ENCODE measurements around the gene DIAPH1.

The DIAPH1 gene

DNA sequence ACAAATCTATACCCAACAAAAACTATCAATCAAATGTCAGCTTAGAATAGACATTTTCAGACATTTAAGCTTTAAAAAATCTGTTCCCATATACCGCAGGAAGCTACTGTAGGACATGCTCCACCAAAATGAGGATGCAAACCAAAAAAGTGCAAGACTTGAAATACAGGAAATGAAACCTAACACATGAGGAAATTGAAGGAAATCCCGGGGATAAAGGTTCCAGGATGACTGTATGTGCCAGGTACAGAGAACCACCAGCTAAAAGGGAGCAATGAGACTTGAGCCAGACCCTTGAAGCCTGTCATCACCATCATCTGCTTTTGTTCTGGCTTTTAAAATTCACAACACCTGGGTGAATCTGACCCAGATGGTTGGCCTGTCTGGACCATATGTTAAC, 21.4 kb downstream of the DIAPH1 start:
- no peak overlapping the region for H3K4me3 ChIP-seq (ENCODE audit: low read depth, low read length)
- TF ChIP-seq, protein P1, sequence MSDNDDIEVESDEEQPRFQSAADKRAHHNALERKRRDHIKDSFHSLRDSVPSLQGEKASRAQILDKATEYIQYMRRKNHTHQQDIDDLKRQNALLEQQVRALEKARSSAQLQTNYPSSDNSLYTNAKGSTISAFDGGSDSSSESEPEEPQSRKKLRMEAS (IDR thresholded peaks at IDR 0.05; ENCODE audit: low read depth, low read length) = no peak
- TF ChIP-seq POLR2A (IDR thresholded peaks at IDR 0.05; ENCODE audit: extremely low read depth, insufficient read length) (no peak), MYC (IDR thresholded peaks at IDR 0.05; ENCODE audit: low read depth, low read length) (no peak)
- TF ChIP-seq, protein P2, sequence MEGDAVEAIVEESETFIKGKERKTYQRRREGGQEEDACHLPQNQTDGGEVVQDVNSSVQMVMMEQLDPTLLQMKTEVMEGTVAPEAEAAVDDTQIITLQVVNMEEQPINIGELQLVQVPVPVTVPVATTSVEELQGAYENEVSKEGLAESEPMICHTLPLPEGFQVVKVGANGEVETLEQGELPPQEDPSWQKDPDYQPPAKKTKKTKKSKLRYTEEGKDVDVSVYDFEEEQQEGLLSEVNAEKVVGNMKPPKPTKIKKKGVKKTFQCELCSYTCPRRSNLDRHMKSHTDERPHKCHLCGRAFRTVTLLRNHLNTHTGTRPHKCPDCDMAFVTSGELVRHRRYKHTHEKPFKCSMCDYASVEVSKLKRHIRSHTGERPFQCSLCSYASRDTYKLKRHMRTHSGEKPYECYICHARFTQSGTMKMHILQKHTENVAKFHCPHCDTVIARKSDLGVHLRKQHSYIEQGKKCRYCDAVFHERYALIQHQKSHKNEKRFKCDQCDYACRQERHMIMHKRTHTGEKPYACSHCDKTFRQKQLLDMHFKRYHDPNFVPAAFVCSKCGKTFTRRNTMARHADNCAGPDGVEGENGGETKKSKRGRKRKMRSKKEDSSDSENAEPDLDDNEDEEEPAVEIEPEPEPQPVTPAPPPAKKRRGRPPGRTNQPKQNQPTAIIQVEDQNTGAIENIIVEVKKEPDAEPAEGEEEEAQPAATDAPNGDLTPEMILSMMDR (IDR thresholded peaks at IDR 0.05; ENCODE audit: low read depth, low read length) = no peak
- no peak for DNase-seq (ENCODE audit: low read depth)

DNA sequence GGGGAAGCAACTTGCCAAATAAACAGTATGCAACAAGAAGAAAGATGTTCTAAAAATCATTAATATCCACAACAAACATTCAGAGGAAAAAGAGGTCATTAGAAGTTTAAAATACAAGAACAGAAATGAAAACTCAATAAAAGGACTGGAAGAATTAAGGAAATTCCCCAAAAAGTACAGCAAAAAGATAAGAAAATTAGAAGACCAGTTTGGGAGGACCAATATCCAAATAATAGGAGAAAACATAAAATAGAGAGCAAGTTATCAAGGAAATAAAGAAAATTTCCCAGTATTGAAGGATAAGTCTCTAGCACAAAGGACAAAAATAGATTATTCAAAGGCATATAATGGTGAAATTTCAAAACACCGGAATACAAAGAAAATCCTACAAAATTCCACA, 21.9 kb downstream of the DIAPH1 start:
- no peak for TF ChIP-seq POLR2A (IDR thresholded peaks at IDR 0.05; ENCODE audit: extremely low read depth, insufficient read length)
- DNase-seq (ENCODE audit: low read depth) = no peak
- H3K4me3 ChIP-seq (ENCODE audit: low read depth, low read length) = no peak overlapping the region

DNA sequence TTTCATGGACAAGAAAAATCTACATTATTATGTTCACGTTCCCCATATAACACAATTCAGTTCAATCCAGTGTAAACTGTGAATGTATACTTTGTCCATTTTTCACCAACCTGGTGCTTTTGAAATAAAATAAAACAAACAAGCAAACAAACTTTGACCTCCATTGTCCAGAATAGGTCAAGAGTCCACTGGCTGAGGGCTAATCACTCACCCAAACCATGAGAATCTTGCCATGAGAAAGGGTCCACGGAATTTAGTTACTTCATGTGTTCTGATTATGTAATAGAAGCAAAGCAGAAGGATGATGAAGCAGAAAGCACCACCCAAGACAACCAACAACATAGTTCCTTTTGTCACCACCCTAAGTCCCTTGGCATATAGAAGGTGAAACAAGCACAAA, 28.7 kb downstream of the DIAPH1 start:
- TF ChIP-seq, protein P2 (IDR thresholded peaks at IDR 0.05; ENCODE audit: low read depth, low read length) = no peak
- TF ChIP-seq MYC (IDR thresholded peaks at IDR 0.05; ENCODE audit: low read depth, low read length) = no peak
- TF ChIP-seq, protein P1 (IDR thresholded peaks at IDR 0.05; ENCODE audit: low read depth, low read length) = no peak
- no peak for TF ChIP-seq POLR2A (IDR thresholded peaks at IDR 0.05; ENCODE audit: extremely low read depth, insufficient read length)
- DNase-seq (ENCODE audit: low read depth) = no peak
- H3K4me3 ChIP-seq (ENCODE audit: low read depth, low read length) = no peak overlapping the region

DNA sequence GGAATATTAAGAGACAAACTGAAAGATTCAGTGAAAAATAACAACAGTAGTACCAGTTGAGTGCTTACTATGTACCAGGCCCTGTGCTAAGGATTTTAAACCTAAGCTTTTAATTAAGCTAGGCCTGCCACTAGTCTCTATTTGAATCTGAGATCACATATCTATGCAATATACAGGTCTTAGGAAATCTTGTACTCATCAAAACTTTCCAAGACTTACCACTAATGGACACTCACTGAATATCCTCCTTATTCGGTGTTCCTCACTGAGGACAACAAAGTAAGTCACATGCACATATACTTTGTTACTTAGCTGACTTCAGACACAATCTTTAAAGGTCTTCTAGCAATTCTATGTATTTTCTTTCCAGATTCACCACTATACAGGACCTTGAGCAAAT, 32.6 kb downstream of the DIAPH1 start:
- DNase-seq (ENCODE audit: low read depth) = no peak
- H3K4me3 ChIP-seq (ENCODE audit: low read depth, low read length) = no peak overlapping the region
- TF ChIP-seq POLR2A (IDR thresholded peaks at IDR 0.05; ENCODE audit: extremely low read depth, insufficient read length) (no peak), MYC (IDR thresholded peaks at IDR 0.05; ENCODE audit: low read depth, low read length) (no peak)
- TF ChIP-seq, protein P1 (IDR thresholded peaks at IDR 0.05; ENCODE audit: low read depth, low read length) = no peak
- TF ChIP-seq, protein P2 (IDR thresholded peaks at IDR 0.05; ENCODE audit: low read depth, low read length) = no peak

DNA sequence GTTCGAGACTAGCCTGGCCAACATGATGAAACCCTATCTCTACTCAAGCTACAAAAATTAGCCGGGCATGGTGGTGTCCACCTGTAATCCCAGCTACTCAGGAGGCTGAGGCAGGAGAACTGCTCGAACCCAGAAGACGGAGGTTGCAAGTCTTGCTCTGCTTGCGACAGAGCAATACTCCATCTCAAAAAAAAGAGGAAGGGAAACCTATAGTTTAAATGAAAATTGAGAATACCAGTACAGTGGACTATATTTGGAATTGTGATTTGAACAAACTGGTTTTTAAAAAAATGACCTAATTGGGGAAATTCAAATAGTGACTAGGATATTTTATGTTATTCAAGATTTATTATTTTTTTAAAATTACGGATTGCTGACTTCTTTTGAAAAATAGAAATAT, 33.2 kb downstream of the DIAPH1 start:
- DNase-seq (ENCODE audit: low read depth) = no peak
- H3K4me3 ChIP-seq (ENCODE audit: low read depth, low read length) = no peak overlapping the region
- TF ChIP-seq, protein P1 (IDR thresholded peaks at IDR 0.05; ENCODE audit: low read depth, low read length) = no peak

DNA sequence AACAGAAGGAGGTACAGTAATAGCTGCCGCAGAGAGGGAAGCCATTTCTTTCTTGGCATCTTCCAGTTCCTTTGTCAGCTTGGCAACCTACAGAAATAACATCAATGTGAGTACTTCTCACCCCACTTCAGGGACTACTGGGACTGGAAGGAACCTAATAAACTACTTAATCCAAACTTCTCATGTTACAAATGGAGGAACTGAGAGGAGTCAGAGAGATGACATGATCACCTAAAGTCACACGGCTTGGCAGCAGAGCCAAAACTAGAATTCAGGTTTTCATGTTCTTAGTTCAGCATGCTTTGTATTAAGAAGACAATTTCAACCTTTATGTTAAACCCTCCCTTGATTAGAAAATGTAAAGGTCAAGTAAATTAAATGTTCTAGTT, 44.7 kb downstream of the DIAPH1 start:
- DNase-seq (ENCODE audit: low read depth) = no peak
- TF ChIP-seq MYC (IDR thresholded peaks at IDR 0.05; ENCODE audit: low read depth, low read length) (no peak), POLR2A (IDR thresholded peaks at IDR 0.05; ENCODE audit: extremely low read depth, insufficient read length) (no peak)
- no peak overlapping the region for H3K4me3 ChIP-seq (ENCODE audit: low read depth, low read length)

DNA sequence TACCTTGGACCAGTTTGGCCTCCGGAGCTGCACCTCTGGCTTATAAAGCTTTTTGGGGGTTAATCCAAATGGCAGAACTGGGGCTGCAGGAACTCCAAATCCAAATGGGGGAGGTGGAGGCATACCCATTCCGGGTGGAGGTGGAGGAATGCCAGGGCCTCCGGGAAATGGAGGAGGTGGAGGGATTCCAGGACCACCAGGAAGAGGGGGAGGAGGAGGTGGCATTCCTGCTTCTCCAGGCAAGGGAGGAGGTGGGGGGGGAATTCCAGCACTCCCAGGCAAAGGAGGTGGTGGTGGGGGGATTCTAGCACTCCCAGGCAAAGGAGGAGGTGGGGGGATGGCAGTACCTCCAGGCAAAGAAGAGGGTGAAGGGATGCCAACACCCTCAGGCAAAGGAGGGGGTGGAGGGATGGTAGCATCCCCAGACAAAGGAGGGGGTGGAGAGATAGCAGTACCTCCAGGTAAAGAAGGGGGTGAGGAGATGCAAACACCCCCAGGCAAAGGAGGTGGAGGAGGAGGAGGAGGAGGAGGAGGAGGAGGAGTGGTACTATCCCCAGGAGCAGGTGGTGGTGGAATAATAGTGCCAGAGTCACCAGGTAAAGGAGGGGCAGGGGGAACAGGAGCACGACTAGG, 45.2 kb downstream of the DIAPH1 start:
- DNase-seq (ENCODE audit: low read depth) = no peak
- H3K4me3 ChIP-seq (ENCODE audit: low read depth, low read length) = no peak overlapping the region
- TF ChIP-seq, protein P2 (IDR thresholded peaks at IDR 0.05; ENCODE audit: low read depth, low read length) = no peak
- TF ChIP-seq POLR2A (IDR thresholded peaks at IDR 0.05; ENCODE audit: extremely low read depth, insufficient read length) (no peak), MYC (IDR thresholded peaks at IDR 0.05; ENCODE audit: low read depth, low read length) (no peak)
- TF ChIP-seq, protein P1 (IDR thresholded peaks at IDR 0.05; ENCODE audit: low read depth, low read length) = no peak
